ENCODE measurements around the gene PTPRG.

PTPRG gene

GRCh38 chr3:61562721-61563312 lies 1.4 kb downstream of the PTPRG start:
- DNase-seq (ENCODE audit: low spot score): no peak

GRCh38 chr3:61563313-61564271 lies 2.2 kb downstream of the PTPRG start:
- no peak for DNase-seq (ENCODE audit: low spot score)

DNA sequence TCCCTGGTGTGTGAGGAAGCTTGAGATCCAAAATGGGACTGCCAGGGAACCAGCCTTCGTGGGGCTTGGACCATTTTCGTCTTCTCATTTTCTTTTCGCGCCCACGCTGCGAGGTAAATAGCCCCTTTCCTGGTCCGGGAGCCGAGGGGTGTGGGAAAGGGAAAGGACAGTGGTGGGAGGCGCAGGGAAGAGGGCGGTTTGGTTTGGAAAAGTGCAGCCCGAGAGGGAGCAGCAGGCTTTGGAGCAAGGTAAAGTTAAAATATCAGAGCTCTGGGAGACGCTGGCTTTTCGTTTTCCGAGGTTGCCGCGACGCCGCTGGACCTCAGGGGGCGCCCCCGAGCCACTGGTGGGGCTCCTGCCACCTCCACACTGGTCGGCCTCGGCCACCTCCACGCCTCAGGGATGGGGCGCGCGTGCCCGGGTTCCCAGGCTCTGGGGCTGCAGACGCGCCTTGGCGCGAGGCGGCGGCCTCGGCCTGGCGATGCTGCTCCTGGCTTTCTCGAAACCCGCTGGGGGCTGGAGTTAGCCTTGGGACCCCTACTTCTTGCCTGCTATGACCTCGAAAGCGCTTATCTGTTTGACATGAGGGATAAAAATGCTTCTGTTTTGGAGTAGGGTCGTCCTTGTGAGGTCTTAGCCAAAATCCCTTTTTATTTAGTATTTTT lies 3.2 kb downstream of the PTPRG start:
- DNase-seq (ENCODE audit: low spot score): no peak

GRCh38 chr3:61565569-61565968 lies 4.2 kb downstream of the PTPRG start:
- DNase-seq (ENCODE audit: low spot score): no peak

- DNase-seq (ENCODE audit: low spot score): no peak
Measured at GRCh38 chr3:61568127-61568526, 6.8 kb downstream of the PTPRG start.

GRCh38 chr3:61569856-61570580 lies 8.6 kb downstream of the PTPRG start:
- DNase-seq (ENCODE audit: low spot score): no peak

- no peak for DNase-seq (ENCODE audit: low spot score)
Measured at GRCh38 chr3:61570813-61571212, 9.4 kb downstream of the PTPRG start.

GRCh38 chr3:61571516-61572336 lies 10.4 kb downstream of the PTPRG start:
- peak; percentile 33 for DNase-seq (ENCODE audit: low spot score)

DNA sequence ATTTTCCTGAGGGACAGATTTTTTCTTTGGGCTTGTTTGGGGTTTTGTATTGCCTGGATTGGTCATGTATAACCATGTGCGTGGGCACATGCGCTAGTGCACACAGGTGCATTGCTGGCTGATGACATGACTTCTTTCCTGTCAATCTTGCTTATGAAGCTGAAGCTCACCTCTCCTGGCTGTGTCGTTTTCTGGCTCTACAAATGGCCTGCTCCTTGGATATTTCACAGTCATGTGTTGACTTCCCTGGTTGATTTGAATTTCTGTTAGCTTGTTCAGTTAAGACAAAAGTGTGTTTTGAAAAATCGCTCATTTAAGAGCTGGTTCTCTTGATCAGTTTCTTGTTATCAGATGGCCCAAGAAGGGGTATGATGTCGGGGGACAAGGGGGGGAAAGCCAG lies 11.5 kb downstream of the PTPRG start:
- no peak for DNase-seq (ENCODE audit: low spot score)

DNA sequence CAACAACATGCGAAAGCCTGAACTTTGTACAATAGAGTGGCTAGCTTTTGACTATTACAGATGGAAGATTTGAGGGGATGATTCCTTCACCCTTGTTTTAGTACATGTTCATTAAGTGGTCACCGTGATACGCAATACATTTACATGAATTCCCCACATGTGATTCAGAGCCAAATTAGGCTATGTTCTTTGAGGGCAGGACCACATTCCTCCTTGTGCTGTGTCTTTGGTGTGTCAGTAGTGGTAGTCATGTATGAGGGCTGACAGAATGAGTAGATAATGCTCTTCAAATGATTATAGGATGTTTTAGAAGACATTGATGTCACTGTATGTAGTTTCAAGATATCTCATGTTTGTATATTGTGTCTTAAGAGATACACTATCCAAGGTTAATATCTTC lies 12.1 kb downstream of the PTPRG start:
- no peak for DNase-seq (ENCODE audit: low spot score)

DNA sequence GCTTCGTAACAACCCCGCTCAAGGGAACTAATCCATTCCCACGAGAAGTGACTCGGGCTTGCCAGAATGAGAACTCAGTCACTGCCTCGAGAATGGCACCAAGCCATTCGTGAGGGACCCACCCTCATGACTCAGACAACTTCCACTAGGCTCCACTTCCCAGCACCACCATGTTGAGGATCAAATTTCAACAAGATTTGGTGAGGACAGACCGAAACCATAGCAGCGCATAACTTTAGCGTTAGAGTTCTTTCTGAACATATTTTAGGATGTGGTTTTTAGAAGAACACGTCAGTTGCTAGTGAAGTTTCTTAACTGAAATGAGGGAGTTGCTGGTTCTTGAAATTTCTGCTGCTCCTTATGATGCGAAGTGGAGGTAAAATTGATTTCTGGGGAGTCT lies 13.5 kb downstream of the PTPRG start:
- DNase-seq (ENCODE audit: low spot score): no peak

DNA sequence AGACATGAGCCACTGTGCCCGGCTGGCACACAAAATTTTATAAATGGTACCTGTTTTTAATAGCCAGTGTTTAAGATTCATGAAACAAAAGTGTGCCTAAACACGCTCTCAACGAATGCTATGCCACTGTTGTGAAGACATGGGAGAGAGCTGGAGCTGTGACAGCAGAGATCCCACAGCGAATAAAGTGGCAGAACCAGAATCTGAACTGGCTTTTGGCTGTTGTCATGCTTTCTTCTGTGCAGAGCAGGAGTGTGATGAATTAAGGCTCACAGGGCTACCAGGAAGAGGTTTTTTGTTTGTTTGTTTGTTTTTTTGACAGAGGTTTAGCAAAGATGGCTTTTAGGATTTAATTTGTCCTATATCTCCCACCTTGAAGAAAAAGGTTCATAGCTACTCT lies 14.5 kb downstream of the PTPRG start:
- no peak for DNase-seq (ENCODE audit: low spot score)

- DNase-seq (ENCODE audit: low spot score): no peak
Measured at GRCh38 chr3:61577760-61578159, 16.4 kb downstream of the PTPRG start.

DNA sequence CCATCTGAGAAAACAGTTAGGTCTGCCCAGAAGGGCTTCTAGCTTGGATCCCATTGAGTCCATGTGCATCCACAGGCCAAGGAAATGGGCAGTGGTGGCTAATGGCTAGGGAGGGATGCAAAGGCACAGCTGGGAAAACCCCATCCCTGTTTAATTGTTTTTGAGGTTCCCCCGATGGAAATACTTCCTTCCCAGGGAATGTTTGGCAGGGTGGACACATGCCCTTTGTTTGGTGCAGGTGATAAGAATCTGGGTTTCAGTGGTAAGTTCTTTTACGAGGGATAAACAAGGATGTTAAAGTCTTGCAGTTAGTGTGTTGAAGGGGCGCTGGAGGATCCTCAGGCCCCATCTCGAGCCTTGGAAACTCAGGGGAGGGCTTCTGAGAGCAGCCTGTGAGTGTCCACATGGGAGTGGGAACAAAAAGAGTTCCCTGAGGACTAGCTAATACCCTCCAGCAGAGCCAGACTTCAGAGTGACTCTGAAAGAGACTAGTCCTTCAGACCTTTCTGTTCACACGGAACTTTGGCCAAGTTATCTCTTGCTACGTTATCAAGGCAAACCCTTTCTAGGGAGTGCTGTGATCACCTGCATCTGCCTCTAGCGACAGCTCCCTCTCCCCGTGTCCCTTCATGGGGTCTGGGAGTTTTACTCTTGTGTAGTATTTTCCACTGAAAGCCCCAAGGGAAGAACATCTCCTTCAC lies 17.4 kb downstream of the PTPRG start:
- no peak for DNase-seq (ENCODE audit: low spot score)

DNA sequence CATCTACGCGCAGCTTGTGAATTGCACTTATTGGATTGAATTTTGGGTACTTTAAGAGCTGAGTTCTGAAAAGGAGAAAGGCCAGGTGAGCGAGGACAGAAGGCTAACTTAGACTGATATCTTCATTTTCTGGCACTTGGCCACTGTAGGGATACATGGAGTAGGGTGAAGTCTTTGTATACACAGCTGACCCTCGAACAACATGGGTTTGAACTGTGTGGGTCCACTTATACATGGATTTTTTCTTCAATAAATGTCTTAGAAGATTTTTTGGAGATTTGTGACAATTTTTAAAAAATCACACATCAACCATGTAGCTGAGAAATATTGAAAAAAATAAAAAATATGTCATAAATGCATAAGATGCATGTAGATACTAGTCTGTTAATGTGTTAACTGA lies 18.3 kb downstream of the PTPRG start:
- no peak for DNase-seq (ENCODE audit: low spot score)

DNA sequence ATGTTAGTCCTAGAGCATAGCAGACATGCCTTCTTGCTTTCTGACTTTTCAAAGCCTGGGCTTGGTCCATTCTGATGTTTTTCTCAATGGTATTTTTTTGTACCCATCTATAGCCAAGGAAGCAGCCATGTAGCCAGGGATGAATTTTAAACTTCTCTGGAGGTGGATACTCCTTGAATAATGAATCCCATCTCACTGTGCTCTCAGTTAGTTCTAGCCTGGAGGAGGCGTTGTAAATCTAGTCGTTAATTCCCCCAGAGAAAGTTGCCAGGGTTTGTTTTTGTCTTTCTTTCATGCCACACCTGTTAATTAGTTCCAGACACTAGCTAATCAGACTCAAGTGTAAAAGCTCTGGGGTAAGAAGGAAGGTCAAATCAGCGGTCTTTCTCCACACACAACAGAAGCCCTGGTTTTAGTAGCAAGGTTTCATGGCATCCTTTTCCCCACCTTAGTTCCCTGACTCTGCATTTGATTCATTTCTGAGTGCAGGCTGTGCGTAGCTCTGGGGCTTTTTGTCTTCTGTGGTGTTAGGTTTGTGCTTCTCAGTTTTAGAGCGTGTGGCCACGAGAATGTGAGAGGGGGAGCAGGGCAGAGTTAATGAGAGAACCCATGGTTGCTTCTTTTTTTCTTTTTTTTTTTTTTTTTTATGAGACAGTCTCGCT lies 19.7 kb downstream of the PTPRG start:
- DNase-seq (ENCODE audit: low spot score): no peak

DNA sequence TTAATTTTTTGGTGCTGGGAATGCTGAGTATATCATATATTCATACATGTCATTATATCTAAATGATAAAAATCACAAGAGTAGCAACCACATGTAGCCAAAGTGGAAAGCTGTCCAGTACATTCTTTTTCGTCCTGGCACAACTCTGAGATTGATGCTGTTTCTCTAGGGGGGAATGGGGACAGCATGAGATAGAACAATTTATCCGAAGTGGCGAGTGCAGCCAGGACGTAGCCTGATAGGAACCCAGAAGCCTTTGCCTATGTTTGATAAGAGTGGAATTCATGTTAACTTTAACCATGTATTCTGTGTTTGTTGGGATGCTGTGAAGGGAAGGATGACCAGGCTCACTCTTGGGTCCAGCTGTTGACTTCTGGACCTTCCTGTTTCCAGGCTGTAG lies 20.9 kb downstream of the PTPRG start:
- DNase-seq (ENCODE audit: low spot score): no peak

GRCh38 chr3:61582846-61583245 lies 21.5 kb downstream of the PTPRG start:
- DNase-seq (ENCODE audit: low spot score): no peak

DNA sequence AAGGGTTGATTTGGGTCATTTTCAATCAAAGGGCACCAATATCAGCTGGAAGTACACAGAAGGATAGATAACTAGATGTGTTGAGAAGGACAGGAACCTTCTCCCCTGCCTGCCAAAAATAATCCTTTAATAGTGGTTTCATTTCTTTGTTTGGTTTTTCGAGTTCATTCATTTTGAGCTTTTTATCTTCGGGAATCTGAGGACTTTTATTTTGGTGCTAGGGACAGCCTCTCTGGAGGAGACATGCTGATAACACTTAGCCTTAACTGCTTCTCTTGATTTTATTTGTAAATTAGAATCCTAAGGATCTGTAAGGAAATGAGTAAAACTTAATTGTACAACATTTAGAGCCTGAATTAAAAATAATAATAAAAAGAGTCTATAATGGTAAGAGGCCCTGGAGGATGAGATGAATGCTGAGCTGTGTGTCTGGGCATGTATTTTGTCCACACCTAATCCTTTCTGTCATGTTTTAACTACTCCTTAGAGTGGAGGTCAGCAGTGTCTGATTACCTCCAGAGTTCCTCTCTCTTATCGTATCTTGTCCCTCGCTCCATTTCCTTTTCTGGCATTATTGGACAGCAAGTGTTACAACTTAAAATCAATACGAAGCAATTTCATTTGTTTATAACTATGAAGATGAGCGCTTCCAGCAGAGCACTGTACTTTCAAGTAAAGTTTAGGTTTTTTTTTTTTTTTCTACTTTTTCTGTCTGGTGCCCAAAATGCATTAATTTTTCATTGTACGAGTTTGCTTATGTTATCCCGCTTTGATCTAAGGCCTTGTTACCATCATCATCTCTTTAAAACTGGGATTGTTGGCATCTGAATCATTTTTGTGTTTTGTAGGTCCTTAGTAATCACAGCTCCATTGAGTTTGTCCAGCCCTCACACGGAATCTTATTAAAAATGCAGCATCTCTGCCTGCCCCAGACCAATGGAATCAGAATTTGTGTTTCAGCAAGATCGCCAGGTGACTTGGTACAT lies 22.8 kb downstream of the PTPRG start:
- no peak for DNase-seq (ENCODE audit: low spot score)

Data from SW480 (cell line).